ENCODE data around the gene IL22RA1. TPM values are rescaled to one million over a fixed set of nuclear protein-coding genes. Genes with fewer than 3 reads are reported as not detected.

Gene IL22RA1
- total RNA-seq, 1 donor from 2014 or later, result not detected

DNA sequence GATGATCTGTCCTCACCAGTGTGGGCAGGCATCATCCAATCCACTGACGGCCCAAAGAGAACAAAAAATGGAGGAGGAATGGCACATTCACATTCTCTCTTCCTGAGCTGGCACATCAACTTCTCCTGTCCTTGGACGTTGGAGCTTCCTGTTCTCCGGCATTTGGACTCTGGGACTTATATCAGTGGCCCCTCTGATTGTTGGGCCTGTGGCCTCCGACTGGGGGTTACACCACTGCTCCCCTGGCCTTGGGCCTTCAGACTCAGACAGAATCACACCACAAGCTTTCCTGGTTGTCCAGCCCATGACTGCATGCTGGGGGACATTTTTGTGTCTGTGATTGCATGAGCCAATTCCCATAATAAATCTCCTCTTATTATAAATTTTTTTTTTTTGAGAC, 24.1 kb upstream of the IL22RA1 start:
- Mint-ChIP-seq H3K27me3 (ENCODE audit: low read depth, unreplicated experiment) (peaks cover 1% of the 10 kb centered on the region), H3K4me1 (ENCODE audit: low read depth, unreplicated experiment) (peaks cover 2% of the 10 kb centered on the region), H3K9me3 (ENCODE audit: unreplicated experiment) (no peaks in the 10 kb centered on the region), H3K4me3 (ENCODE audit: unreplicated experiment) (no peak overlapping the region), H3K27ac (ENCODE audit: unreplicated experiment) (no peak overlapping the region), H3K36me3 (ENCODE audit: low read depth, unreplicated experiment) (no peaks in the 10 kb centered on the region)
- no peak for TF ChIP-seq EZH2 (IDR thresholded peaks at IDR 0.05; ENCODE audit: insufficient read depth, low read length)
- TF ChIP-seq, protein P1, sequence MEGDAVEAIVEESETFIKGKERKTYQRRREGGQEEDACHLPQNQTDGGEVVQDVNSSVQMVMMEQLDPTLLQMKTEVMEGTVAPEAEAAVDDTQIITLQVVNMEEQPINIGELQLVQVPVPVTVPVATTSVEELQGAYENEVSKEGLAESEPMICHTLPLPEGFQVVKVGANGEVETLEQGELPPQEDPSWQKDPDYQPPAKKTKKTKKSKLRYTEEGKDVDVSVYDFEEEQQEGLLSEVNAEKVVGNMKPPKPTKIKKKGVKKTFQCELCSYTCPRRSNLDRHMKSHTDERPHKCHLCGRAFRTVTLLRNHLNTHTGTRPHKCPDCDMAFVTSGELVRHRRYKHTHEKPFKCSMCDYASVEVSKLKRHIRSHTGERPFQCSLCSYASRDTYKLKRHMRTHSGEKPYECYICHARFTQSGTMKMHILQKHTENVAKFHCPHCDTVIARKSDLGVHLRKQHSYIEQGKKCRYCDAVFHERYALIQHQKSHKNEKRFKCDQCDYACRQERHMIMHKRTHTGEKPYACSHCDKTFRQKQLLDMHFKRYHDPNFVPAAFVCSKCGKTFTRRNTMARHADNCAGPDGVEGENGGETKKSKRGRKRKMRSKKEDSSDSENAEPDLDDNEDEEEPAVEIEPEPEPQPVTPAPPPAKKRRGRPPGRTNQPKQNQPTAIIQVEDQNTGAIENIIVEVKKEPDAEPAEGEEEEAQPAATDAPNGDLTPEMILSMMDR (IDR thresholded peaks at IDR 0.05; ENCODE audit: insufficient read depth, low read depth, low read length), result no peak
- Histone ChIP-seq H3K9me3 (ENCODE audit: insufficient read depth, low read depth, low read length) (no peaks in the 10 kb centered on the region), H4K20me1 (ENCODE audit: insufficient read depth, low read length) (no peaks in the 10 kb centered on the region), H2AFZ (ENCODE audit: low read depth, low read length) (no peak overlapping the region), H3K4me2 (ENCODE audit: low read length) (no peak overlapping the region), H3K79me2 (ENCODE audit: insufficient read depth, low read length) (no peaks in the 10 kb centered on the region), H3K27me3 (ENCODE audit: insufficient read depth, low read length) (peaks cover 16% of the 10 kb centered on the region), H3K4me1 (ENCODE audit: insufficient read depth, low read length) (no peaks in the 10 kb centered on the region), H3K9ac (ENCODE audit: low read length) (no peak overlapping the region), H3K4me3 (ENCODE audit: insufficient read depth, low read depth, low read length) (no peak overlapping the region), H3K36me3 (ENCODE audit: insufficient read depth, low read length) (no peaks in the 10 kb centered on the region), H3K27ac (ENCODE audit: low read depth, low read length) (no peak overlapping the region)
- FAIRE-seq (no peak), DNase-seq (ENCODE audit: low read depth) (no peak)

- Mint-ChIP-seq H3K27me3 (ENCODE audit: low read depth, unreplicated experiment) (peaks cover 1% of the 10 kb centered on the region), H3K9me3 (ENCODE audit: unreplicated experiment) (no peaks in the 10 kb centered on the region), H3K36me3 (ENCODE audit: low read depth, unreplicated experiment) (no peaks in the 10 kb centered on the region), H3K4me1 (ENCODE audit: low read depth, unreplicated experiment) (peaks cover 2% of the 10 kb centered on the region), H3K27ac (ENCODE audit: unreplicated experiment) (no peak overlapping the region), H3K4me3 (ENCODE audit: unreplicated experiment) (no peak overlapping the region)
- H3K79me2 ChIP-seq (ENCODE audit: insufficient read depth, low read length), result no peaks in the 10 kb centered on the region
- H3K9me3 ChIP-seq (ENCODE audit: insufficient read depth, low read depth, low read length), result no peaks in the 10 kb centered on the region
- no peaks in the 10 kb centered on the region for H3K36me3 ChIP-seq (ENCODE audit: insufficient read depth, low read length)
- no peak for DNase-seq (ENCODE audit: low read depth)
- H3K9ac ChIP-seq (ENCODE audit: low read length), result no peak overlapping the region
- no peak overlapping the region for H3K4me2 ChIP-seq (ENCODE audit: low read length)
- no peak overlapping the region for H3K27ac ChIP-seq (ENCODE audit: low read depth, low read length)
- TF ChIP-seq EZH2 (IDR thresholded peaks at IDR 0.05; ENCODE audit: insufficient read depth, low read length), result no peak
- TF ChIP-seq, protein P1 (IDR thresholded peaks at IDR 0.05; ENCODE audit: insufficient read depth, low read depth, low read length), result no peak
- peaks cover 16% of the 10 kb centered on the region for H3K27me3 ChIP-seq (ENCODE audit: insufficient read depth, low read length)
- H4K20me1 ChIP-seq (ENCODE audit: insufficient read depth, low read length), result no peaks in the 10 kb centered on the region
- no peak overlapping the region for H2AFZ ChIP-seq (ENCODE audit: low read depth, low read length)
- H3K4me1 ChIP-seq (ENCODE audit: insufficient read depth, low read length), result no peaks in the 10 kb centered on the region
- no peak for FAIRE-seq
- no peak overlapping the region for H3K4me3 ChIP-seq (ENCODE audit: insufficient read depth, low read depth, low read length)
Measured at GRCh38 chr1:24165500-24165899, 22.6 kb upstream of the IL22RA1 start.

DNA sequence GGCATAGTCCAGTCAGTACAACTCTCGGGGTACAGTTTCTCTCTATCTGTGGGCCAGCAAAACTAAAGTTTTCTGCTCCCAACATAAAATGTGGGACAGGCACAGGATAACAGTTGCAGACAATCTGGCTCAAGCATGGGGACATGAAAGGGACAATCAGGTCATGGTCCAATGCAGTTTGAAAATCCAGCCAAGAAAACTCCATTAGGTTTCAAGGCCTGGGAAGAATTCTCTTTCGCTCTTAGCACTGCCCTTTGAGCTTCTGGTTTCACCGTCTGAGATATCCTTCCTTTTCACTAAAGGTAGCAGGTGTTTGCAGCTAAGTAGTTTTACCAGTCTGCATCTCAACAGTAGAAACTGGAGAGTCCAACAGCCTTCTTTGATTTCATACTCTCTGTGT, 21.1 kb upstream of the IL22RA1 start:
- Mint-ChIP-seq H3K27ac (ENCODE audit: unreplicated experiment) (no peak overlapping the region), H3K4me1 (ENCODE audit: low read depth, unreplicated experiment) (peaks cover 2% of the 10 kb centered on the region), H3K27me3 (ENCODE audit: low read depth, unreplicated experiment) (peaks cover 2% of the 10 kb centered on the region), H3K4me3 (ENCODE audit: unreplicated experiment) (no peak overlapping the region), H3K9me3 (ENCODE audit: unreplicated experiment) (no peaks in the 10 kb centered on the region), H3K36me3 (ENCODE audit: low read depth, unreplicated experiment) (no peaks in the 10 kb centered on the region)
- Histone ChIP-seq H3K4me1 (ENCODE audit: insufficient read depth, low read length) (no peaks in the 10 kb centered on the region), H3K4me2 (ENCODE audit: low read length) (no peak overlapping the region), H3K27me3 (ENCODE audit: insufficient read depth, low read length) (peaks cover 21% of the 10 kb centered on the region), H2AFZ (ENCODE audit: low read depth, low read length) (no peak overlapping the region), H3K27ac (ENCODE audit: low read depth, low read length) (no peak overlapping the region), H3K36me3 (ENCODE audit: insufficient read depth, low read length) (no peaks in the 10 kb centered on the region), H3K9ac (ENCODE audit: low read length) (no peak overlapping the region), H3K4me3 (ENCODE audit: insufficient read depth, low read depth, low read length) (no peak overlapping the region), H3K79me2 (ENCODE audit: insufficient read depth, low read length) (no peaks in the 10 kb centered on the region), H3K9me3 (ENCODE audit: insufficient read depth, low read depth, low read length) (no peaks in the 10 kb centered on the region), H4K20me1 (ENCODE audit: insufficient read depth, low read length) (no peaks in the 10 kb centered on the region)
- FAIRE-seq, result no peak
- no peak for DNase-seq (ENCODE audit: low read depth)
- TF ChIP-seq, protein P1 (IDR thresholded peaks at IDR 0.05; ENCODE audit: insufficient read depth, low read depth, low read length), result no peak
- no peak for TF ChIP-seq EZH2 (IDR thresholded peaks at IDR 0.05; ENCODE audit: insufficient read depth, low read length)

Measured in astrocyte (in vitro differentiated cells and primary cell).